H4 (cell line): ENCODE results near the gene C14orf119. TPM values are rescaled to one million over a fixed set of nuclear protein-coding genes. Genes with fewer than 3 reads are reported as not detected.

Experiments used
- DNase-seq: peaks from one replicate; pipeline ENCODE4 v3.0.0-alpha.2; 2015; ENCODE audit warnings: low spot score
- total RNA-seq: library from RNA; depleted of rRNA; stranded (reverse); fragments of >200 nt; shearing (Covaris generic); gene quantifications from 2 replicates; pipeline ENCODE4 v1.2.3, GENCODE V29; 2014; rRNA removed

The C14orf119 gene, protein sequence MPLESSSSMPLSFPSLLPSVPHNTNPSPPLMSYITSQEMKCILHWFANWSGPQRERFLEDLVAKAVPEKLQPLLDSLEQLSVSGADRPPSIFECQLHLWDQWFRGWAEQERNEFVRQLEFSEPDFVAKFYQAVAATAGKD
- 71.4 and 93.4 TPM in 2 replicates for total RNA-seq

DNA sequence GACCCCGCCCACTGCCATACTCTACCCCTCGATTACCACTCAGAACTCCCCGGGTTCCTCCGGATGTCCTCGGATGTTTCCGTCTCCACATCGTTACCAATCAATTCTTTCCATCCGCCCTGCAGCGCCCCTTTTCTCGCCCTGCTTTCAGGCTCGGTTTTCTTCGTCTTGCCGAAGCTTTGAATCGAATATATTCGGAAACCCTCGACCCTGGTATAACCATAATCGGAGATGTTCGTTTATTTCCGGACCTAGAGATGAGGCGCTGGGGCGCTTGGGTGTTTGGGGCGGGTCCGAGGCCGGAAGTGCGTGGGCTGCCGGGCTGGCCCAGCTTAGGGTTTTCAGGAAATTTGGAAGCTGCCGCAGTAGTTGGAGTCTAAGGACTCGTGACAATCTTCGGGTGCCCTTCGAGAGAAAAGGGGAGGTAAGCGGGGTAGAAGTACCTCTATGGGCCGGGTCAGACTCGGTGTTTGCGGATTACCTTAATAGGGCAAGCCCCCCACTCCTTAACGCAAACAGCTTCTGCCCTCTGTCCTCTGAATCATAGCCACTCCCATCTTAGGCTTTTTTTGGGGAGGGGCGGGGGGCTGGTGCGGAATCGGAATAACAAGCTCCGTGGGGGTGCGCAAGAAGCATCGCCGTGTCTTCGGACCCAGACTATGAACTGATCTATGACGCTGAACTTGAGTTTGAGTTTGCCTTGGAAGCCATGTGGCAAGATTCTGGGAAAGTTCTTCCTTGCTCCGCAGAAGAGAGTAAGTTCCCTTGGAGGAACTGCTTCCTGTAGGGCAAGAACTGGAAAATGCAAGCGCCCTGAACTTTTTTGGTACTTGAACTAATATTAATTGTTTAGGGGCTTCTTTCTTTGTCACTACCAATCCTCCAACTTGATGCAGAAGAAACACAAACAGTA lies at the start of gene C14orf119:
Gene C14orf119 (plus strand): TSS at position 310 of the 913 bp plus-strand sequence. CDS start 2,154 bp downstream, outside the sequence.
- peak; percentile 99 for DNase-seq

DNA sequence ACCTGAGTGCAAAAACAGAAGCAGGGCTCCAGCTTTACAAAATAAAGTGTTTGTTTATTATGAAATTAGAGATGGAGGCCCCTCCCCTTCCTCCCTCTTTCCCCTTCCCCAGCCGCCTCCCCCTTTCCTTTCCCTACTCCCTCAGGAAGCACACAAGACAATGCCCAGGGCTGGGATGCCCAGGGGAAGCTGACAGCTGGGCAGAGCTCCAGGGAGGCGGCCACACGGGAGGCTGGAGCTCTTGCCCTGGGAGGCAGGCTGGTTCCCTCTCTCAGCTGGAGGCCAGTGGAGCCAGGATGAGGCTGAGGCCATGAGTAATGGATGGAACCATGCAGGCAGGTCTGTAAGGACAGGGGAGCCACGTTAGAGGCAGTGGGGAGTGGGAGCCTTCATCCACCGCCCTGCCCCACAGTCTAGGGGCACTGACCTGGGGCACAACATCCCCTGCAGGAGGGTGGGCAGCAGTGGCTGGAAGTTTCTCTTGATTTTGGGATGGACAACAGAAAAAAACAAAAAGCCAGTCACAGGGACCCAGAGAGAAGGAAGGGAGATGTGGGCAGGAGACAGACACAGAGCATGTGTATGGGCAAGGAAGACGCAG lies 48.2 kb upstream of the C14orf119 start:
- DNase-seq: no peak

DNA sequence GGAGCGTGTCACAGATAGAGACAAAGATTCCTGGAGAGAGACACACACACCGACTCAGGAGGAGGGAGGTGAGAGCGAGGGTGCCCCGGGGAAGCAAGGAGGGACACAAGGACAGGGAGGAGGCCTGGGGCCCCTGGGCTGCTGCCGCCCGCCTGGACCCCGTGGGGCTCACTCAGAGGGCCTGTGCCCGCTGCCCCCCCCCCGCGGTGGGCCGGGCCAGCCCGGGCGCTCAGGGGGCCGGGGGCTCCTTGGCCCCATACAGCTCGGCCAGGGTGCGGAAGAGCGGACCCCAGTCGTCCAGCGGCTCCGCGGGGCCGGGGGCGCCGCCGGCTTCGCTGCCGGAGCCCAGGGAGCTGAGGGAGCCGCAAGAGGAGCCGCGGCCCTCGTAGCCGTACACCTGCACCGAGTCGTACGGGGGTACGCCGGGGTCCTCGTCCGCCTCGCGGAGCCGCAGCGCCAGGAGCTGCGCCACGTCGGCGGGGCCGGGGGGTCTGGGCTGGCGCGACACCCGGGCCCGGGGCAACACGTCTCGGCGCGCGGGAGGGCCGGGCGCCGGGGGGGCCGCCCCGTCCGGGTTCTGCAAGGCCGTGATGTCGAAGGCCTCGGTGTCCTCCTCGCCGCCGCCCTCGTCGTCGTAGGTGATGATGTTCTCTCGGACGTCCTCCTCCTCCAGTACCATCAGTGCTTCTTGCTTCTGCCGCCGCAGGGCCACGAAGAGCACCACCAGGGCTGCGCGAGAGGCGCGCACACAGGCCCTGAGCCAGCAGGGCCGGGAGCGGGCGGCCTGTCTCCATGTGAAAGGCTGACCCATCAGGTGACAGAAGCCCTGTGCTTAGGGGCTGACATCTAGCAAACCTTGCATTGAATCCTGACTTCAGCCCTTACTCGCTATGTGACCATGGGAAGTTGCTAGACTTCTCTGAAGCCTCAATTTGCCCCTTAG lies 47.3 kb upstream of the C14orf119 start:
- no peak for DNase-seq

DNA sequence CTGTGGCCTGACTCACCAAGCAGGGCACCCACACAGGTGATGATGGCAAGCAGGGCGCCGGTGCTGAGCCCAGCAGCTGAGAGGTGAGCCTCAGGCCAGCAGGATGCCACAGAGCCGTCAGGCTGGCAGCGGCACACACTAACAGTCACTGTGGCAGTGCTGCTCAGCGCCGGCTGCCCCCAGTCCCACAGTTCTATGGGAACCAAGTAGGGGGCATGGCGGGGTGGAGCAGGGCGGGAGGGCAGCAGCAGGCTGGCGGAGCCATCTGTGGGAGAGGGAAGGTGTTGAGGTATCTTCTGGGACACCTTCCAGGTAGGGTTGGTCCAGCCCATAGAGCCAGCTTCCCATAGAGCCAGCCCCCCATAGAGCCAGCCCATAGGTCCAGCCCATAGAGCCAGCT lies 46.3 kb upstream of the C14orf119 start:
- no peak for DNase-seq

DNA sequence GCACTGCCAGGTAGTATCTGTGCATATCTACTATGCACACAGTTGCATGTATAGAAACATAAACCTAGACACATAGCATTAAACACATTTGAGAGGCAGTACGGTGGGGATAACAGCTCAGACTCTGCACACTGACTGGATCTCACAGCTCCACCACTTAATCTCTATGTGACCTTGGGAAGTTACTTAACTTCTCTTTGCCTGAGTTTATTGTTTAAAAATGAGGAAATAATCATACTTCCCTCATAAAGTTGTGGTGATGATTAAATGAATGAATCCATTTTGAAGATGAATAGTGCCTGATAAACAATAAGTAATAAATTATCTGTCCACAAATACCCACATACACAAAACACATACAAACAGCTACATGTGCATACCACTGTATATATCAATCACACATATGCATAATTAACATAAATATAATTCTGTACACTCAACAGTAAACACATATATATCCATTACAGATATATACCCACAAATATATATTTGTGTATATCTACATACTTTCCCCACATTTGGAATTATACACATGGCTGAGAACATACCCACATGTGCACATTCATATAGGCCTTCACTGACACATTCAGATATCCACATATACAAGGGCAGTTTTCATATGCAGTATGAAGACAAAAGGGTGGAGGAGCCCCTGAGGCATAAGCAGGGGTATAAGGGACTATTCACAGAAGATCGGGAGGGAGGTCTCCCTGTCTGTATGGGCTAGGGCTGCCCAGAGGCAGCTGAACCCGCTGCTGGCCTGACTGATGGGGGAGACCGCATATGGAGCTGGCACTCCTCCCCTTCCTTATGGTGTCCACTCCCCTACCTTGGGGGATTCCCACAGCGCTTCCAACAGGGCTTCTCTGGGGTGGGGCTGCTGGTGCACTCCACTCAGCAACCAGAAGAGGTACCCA lies 43.9 kb upstream of the C14orf119 start:
- DNase-seq: no peak

DNA sequence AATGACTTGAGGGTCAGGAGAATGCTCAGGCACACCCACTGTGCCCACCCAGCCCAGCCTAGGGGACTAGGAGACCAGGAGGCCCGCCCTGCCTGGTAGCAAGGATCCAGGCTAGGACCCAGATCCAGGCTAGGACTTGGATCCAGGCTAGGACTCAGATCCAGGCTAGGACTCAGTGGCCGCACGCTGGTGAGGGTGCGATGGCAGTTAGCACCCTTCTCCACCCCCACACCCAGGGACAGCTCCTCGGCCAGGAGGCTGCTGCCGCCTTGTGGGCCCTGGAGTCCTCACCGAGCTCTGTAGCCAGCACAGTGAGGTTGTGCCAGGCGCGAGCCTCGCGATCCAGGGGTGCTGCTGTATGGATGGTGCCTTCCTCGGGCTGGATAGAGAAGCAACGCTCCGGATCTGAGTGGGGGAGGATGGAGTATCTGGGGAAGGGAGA lies 43.1 kb upstream of the C14orf119 start:
- no peak for DNase-seq

DNA sequence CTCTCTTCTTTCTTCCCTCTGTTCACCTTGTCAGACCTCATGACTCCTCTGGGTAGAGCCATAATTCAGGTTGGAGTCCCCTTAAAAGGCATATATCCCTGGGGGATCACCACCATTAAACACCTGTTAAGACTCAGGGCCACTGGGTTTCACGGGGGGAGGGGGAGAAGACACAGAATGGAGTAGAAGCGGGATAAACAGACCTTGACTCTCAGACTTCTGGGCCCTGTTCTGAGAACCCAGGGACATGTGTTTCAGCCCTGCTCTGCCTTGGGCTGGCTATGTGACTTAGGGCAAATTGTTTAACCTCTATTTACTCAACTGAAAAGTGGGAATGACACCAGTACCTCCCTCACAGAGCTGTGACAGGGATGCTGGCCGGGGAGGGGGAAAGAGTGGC lies 42.6 kb upstream of the C14orf119 start:
- no peak for DNase-seq

DNA sequence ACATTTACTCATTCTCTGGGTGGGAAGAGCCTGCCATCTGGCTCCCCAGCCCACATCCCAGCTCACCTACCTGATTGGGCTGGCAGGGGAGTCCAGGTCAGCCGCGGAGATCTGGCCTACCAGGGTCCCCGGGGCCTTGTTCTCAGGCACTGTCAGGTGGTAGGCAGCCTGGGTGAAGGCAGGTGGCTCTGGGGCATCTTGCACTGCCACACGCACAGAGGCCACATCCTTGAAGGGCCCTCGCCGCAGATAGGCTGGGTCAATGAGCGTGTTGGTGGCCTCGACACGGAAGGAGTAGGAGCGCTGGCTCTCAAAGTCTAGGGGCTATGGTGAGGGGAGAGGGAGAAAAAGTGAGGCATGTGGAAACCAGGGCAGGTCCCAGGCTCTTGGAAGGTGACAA lies 41.9 kb upstream of the C14orf119 start:
- DNase-seq: no peak

DNA sequence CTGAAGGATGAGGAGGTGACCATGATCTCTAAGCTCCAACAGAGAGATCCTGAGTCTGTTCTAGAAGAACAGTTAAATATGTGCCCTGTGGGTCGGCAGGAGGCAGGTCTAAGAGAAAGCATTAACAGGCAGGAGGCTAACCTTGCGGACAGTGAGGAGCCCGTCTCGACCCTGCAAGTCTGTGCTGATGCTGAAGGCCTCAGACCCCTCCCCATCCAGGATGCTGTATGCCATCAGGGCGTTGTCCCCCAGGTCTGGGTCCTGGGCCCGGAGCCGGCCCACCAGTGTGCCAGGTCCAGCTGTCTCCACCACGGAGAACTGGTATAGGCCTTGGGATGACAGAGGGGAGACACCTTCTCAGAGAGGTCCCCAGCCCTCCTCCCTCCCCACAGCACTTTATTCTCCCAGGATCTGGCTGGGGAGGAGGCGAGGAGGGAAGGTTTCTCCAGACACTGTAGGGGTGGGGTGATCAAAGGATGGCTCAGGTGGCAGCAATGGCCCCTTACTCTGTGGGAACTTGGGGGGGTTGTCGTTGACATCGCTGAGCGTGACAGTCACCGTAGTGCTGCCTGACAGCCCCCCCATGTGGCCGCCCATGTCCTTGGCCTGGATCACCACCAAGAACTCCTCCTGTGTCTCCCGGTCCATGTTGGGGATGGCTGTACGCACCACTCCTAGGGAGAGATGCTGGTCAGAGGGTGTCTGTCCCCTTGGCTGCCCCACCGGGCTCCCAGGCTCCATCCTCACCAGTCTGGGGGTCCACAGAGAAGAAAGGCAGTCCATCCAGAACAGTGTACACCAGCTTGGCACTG lies 41.1 kb upstream of the C14orf119 start:
- no peak for DNase-seq

DNA sequence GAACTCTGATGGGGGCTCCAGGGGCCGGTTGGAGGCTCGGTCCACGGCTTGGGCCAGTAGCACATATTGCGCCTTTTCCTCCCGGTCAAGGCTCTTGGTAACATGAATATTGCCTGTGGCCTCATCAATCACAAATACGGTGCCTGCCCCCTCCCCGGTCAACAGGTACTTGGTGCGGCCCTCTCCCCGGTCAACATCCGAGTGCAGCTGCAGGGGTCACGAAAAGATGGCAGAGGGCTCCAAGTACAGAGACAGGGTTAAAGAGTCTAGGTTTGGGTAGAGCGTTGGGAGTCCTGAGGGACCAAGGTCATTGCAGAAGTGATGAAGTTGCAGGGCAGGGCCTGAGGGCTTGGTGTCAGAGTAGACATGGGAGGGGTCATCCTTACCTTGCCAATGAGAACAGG lies 40.2 kb upstream of the C14orf119 start:
- DNase-seq: no peak

DNA sequence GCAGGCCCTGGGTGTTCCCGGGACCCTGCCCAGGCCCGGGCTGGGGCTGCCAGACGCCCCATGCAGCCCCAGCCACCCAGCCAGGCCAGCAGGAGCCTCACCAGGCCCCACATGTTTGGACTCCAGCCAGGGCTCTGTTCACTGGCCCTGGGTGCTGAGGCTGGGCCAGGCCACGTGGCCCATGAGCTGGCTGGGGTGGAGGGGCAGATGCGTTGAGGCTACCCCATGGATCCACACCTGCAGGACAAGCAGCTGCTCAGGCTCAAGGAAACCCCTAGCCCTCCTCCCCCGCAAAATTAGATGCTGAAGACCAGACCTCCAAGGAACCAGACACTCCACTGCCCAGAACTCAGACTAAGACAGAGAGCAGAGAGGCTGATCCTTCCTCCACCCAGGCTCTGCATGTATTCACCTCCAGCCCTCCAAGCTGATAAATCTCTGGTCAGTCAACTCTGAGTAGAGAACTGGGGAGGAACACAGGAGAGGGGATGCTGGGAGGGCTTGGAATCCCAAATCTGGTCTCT lies 39.6 kb upstream of the C14orf119 start:
- DNase-seq: no peak

DNA sequence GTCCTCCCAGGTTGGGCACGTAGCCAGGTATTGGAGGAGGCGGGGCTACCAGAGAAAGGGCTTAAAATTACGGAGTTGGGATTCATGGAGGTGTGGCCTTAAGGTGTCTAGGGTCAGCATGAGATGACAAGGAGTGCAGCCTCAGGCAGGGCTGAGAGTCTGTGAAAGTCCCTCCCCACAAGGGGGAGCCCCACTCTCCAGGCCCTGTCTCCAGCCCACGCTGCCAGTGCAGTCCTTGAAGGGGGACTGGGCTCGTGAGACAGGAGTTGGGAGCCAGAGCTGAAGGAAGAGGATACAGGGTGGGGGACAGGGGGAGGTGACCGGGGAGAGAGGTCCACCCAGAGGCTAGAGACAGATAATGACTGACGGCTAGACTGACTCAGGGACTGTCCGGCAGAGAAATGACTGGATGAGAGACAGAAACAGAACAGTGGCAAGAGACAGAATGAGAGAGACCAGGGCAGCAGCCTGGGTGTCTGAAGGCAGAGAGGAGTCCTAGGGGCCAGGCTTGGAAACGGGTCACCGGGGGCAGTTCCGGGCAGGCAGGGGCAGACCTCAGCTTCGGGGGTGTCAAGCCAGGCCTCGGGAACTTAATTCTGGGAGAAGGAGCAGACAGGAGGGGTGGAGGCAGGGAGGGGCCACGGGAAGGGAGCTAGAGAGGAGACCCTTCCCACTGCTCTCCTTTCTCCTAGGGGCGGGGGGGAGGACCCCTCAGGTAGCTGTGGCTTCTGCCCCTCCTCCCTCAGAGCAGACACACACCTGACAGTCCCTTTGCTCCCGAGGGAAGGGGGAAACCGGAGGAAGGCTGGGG lies 39.0 kb upstream of the C14orf119 start:
- peak; percentile 65 for DNase-seq

DNA sequence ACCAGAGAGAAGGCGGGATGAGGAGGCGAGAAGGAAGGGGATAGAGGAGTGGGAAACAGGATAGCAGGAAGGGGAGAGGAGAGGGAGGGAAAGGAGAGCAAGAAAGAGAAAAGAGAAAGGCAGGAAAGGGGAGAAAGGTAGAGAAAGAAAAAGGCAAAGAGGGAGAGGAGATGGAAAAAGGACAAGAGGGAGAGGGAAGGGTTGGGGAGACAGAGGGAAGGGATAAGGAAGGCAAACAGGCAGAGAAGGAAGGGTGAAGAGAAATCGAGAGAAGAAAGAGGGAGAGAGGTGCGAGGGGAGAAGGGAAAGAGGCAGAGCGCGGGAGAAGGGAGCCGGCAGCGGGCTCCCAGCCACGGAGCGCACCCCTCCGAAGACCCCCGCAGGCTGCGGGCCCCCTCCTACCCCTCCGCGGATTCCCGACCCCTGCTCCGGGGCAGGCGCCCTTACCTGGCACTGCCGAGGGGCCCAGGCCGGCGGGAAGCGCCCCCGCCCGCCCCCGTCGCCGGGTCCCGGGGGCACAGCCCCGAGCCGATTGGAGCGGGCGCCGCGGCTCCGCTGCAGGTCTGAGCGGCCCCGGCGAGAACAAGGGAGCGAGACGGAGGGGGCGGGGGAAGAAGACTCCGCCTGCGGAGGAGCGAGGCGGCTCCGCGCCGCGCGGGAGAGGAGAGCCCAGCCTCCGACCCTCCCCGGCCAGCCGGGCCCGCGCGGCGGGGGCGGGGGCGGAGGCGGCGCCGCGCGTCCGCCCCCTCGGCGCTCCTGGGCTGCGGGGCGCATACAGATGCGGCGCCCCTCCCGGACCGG lies 38.1 kb upstream of the C14orf119 start, which contains the start of gene CDH24:
Gene CDH24 (minus strand): TSS at position 565 of the 801 bp plus-strand sequence. CDS start 1,787 bp downstream, outside the sequence.
- DNase-seq: peak; percentile 58

DNA sequence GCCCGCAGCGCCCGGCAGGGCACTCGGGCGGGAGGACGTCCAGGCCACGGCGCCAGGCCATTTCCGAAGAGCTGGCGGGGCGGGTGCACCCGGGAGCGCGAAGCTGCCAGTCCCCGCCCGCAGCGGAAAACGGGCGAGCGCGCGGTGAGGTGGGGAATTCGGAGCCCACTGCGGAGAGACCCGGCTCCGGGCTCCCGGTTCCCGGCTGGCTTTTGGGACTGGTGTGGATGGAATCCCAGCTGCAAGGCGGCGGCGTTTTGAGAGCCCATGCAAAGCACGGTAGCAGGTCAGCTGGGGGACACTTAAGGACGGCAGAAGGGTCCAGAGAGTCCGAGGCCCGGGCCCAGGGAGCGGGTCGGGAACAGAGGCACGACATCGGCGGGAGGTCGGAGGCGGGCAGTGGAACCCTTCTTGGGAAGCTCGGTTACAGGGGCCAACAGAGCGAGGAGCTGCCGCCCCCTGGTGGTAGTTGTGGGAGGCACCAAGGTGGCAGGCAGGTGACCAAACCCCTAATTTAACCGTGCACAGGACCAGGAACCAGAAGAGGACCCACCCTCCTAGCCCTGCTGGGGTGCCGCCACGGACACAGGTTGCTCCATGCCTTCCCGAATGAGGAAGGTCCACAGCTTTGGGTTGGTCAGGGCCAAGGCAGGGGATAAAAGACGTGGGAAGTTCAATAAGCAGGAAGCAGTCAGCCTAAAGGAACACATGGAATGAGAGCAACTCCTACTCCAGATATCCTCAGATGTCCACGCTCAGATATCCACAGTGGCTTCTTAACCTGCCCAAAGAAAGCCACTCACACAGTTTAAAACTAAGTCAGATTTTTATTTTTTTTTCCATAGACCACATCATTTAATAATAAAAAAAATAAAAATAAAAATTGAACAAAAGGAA lies 37.3 kb upstream of the C14orf119 start:
- peak; percentile 81 for DNase-seq

DNA sequence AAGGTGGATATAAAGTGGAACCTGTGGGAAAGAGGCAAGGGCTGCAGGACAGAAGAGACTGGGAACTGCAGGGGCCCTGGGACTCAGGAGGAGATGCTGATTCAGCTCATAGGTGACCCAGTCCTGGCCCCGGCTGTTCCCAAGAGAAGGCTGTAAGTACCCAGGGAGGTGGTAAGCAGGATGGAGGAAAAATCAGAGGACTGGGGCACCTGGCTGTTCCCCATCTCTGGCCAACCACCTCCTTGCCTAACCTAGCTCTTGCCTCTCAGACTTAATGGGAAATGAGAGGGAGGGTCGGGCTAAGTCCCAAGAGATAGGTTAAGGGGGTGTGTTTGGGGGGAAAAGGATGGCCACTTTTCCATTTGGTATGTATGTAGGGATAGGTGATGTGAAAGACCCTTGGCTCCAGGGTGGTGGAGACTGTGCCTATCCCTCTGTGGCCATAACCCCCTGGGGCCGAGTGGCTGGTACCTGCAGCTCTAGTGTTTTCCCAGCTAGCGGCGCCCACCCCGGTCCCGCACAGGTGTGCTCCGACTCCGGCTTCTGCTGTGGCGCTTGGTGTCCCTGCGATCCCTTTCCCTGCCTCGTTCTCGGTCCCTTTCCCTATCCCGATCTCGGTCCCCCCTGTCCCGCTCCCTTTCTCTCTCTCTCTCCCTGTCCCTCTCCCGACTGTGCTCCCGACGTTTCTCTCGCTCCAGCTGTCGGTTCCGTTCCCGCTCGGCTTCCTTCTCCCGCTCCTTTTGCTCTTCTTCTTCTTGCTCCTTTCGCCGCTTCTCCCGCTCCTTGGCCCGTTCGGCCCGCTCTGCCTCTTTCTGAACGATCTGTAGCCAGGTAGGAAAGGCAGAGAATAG lies 36.4 kb upstream of the C14orf119 start:
- DNase-seq: no peak
